Brain microvascular endothelial cell (primary cell): ENCODE results near the gene MAML2.

ENCODE experiments used
- DNase-seq: peaks from one replicate; pipeline ENCODE4 v3.0.0-alpha.2; 2020
- H3K27ac ChIP-seq: fragments of 250-450 bp; sonication (Bioruptor Pico); 2 replicates; pipeline ENCODE4 v1.5.1; 2020; ENCODE audit warnings: mild to moderate bottlenecking, moderate library complexity
- H3K27me3 ChIP-seq: fragments of 250-450 bp; sonication (Bioruptor Pico); replicated peaks from 2 replicates; pipeline ENCODE4 v1.5.1; 2020; ENCODE audit warnings: mild to moderate bottlenecking
- H3K36me3 ChIP-seq: fragments of 250-450 bp; sonication (Bioruptor Pico); replicated peaks from 2 replicates; pipeline ENCODE4 v1.5.1; 2020; ENCODE audit warnings: mild to moderate bottlenecking
- H3K4me3 ChIP-seq: 2 replicates; pipeline ENCODE4 v1.5.1; 2011; ENCODE audit warnings: low read depth, mild to moderate bottlenecking, control low read depth, low read length, moderate library complexity
- in situ Hi-C: cut with HindIII; loops from 2 replicates; pipeline ENCODE4 v1.10.0; 2017; ENCODE audit warnings: low sequenced_read_pairs, low pct_ligation_motif_present
- TF ChIP-seq, protein P1 (sequence below): IDR thresholded peaks from 2 replicates; pipeline ENCODE4 v1.5.1; 2011; ENCODE audit warnings: low read depth, mild to moderate bottlenecking, moderate library complexity, low read length, control low read depth, inconsistent platforms; ENCODE audit errors: missing control alignments

Gene MAML2

DNA sequence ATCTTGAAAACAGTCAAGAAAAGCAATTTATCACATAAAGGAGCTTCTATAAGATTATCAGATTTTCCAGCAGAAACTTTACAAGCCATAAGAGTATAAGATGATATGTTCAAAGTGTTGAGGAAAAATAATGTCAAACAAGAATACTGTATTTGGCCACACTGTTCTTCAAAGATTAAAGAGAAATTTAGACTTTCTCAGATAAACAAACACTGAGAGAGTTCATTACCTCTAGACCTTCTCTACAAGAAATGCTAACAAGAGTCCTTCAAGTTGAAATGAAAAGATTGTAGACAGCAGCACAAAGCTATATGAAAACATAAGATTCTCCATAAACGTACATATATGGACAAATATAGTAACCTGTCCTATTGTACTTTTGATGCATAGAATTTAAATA is 411.1 kb downstream of the MAML2 start:
- Histone ChIP-seq H3K27ac (no peak overlapping the region), H3K27me3 (no peaks in the 10 kb centered on the region), H3K4me3 (no peak overlapping the region), H3K36me3 (no peaks in the 10 kb centered on the region)
- in situ Hi-C loops: no loop called here
- TF ChIP-seq, protein P1, sequence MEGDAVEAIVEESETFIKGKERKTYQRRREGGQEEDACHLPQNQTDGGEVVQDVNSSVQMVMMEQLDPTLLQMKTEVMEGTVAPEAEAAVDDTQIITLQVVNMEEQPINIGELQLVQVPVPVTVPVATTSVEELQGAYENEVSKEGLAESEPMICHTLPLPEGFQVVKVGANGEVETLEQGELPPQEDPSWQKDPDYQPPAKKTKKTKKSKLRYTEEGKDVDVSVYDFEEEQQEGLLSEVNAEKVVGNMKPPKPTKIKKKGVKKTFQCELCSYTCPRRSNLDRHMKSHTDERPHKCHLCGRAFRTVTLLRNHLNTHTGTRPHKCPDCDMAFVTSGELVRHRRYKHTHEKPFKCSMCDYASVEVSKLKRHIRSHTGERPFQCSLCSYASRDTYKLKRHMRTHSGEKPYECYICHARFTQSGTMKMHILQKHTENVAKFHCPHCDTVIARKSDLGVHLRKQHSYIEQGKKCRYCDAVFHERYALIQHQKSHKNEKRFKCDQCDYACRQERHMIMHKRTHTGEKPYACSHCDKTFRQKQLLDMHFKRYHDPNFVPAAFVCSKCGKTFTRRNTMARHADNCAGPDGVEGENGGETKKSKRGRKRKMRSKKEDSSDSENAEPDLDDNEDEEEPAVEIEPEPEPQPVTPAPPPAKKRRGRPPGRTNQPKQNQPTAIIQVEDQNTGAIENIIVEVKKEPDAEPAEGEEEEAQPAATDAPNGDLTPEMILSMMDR: no peak
- no peak for DNase-seq

DNA sequence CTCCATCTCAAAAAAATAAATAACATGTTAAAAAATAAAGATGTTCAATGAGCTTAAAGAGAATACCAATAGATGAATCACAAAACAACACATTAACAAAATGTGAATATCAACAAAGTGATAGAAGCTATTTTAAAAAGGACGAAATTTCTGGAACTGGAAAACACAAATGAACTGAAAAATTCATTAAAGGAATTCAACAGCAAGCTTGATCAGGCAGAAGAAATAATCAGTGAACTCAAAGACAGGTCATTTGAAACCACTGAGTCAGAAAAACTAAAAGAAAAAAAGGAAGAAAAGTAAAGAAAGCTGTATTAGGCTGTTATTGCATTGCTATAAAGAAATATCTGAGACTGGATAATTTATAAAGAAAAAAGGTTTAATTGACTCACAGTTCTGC is 412.0 kb downstream of the MAML2 start:
- Histone ChIP-seq H3K4me3 (no peak overlapping the region), H3K27ac (no peak overlapping the region), H3K36me3 (no peaks in the 10 kb centered on the region), H3K27me3 (no peaks in the 10 kb centered on the region)
- in situ Hi-C loops: no loop called here
- TF ChIP-seq, protein P1: no peak
- no peak for DNase-seq

DNA sequence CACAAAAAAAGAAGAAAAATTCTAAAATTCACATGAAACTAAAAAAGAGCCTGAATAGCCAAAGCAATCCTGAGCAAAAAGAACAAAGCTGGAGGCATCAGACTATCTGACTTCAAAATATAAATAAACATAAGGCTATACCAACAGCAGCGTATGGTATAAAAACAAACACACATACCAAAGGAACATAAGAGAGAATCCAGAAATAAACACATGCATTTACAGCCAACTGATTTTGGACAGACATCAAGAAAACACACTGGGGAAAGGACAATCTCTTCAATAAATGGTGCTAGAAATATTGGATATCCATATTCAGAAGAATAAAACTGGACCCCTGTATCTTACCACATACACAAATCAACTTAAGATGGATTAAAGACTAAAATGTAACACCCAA is 416.3 kb downstream of the MAML2 start:
- Histone ChIP-seq H3K4me3 (no peak overlapping the region), H3K27ac (no peak overlapping the region), H3K27me3 (no peaks in the 10 kb centered on the region), H3K36me3 (no peaks in the 10 kb centered on the region)
- TF ChIP-seq, protein P1: no peak
- no peak for DNase-seq
- in situ Hi-C loops: no loop called here
